Body of pancreas (tissue), 4 donors: ENCODE data around the gene HSPG2. TPM values are rescaled to one million over a fixed set of nuclear protein-coding genes. Genes with fewer than 3 reads are reported as not detected.

Source experiments
- ATAC-seq: fragments of 150-250 bp; one replicate; pipeline ENCODE4 v1.9.1; 2016
- DNase-seq, 4 donors: peaks; one replicate each; pipeline ENCODE4 v3.0.0-alpha.2; 2019
- H3K27ac ChIP-seq, 4 donors: fragments of 200-600 bp; sonication (generic); 1 replicate in 3 of 4; 2 replicates in 1 of 4; pipeline versions ENCODE4 v1.5.1 to v1.6.1; 2016 to 2019; ENCODE audit warnings: mild to moderate bottlenecking in 1 of 4, mixed read lengths in 1 of 4, moderate library complexity in 1 of 4
- H3K27me3 ChIP-seq, 2 donors: fragments of 200-600 bp; sonication (generic); one replicate each; pipeline ENCODE4 v1.6.0; 2016; ENCODE audit warnings: mild to moderate bottlenecking in 1 of 2
- H3K36me3 ChIP-seq, 2 donors: fragments of 200-600 bp; sonication (generic); replicated peaks in 1 of 2; 2 replicates each; pipeline ENCODE4 v1.5.1; 2016; ENCODE audit warnings: low read depth in 2 of 2; ENCODE audit not compliant: insufficient read depth in 1 of 2
- H3K4me1 ChIP-seq: fragments of 200-600 bp; sonication (generic); one replicate; pipeline ENCODE4 v1.6.0; 2016
- H3K4me3 ChIP-seq, 2 donors: fragments of 200-600 bp; sonication (generic); 1 replicate in 1 of 2; 2 replicates in 1 of 2; pipeline ENCODE4 v1.5.1; 2016 to 2019
- H3K9me3 ChIP-seq, 3 donors: fragments of 200-600 bp; sonication (generic); 1 replicate in 2 of 3; 2 replicates in 1 of 3; pipeline ENCODE4 v1.5.1; 2016
- CTCF ChIP-seq, 7 experiments: fragments of 450-650 bp in 4 of 7; fragments of 200-600 bp in 3 of 7; sonication (generic) in 3 of 7; IDR thresholded peaks; one replicate each; pipeline ENCODE4 v1.5.1; 2016 to 2019; ENCODE audit warnings: antibody characterized with exemption in 7 of 7
- POLR2A ChIP-seq, 3 donors: fragments of 450-650 bp; IDR thresholded peaks; one replicate each; pipeline ENCODE4 v1.6.1; 2016; ENCODE audit warnings: antibody characterized with exemption in 3 of 3, mild to moderate bottlenecking in 2 of 3
- WGBS, 2 donors: methylation state at CpG; one replicate each; pipeline ENCODE4 v1.1.5; 2017; 5-methylcytosine and 5-hydroxymethylcytosine counted together
- intact Hi-C: fragments of 100-400 bp; cut with DNase I; formaldehyde crosslinking; loops from one replicate; pipeline ENCODE4 v1.15.1; 2023
- total RNA-seq, 2 donors: library from RNA; depleted of rRNA; stranded (reverse); fragments of >200 nt; gene quantifications; one replicate each; pipeline ENCODE4 v1.1.0, GENCODE V29; 2016

HSPG2 gene
- total RNA-seq, 2 donors from 2014 or later = 87.7 to 179 TPM

GRCh38 chr1:21822349-21822748, 114.8 kb downstream of the HSPG2 start:
- DNase-seq (no peak), ATAC-seq (no peak)
- no peaks in the 10 kb centered on the region for H3K4me1 ChIP-seq
- 93 to 100% methylated on average over 2 to 3 of the region's 9 CpGs for WGBS, 2 donors
- no peak overlapping the region for H3K27ac ChIP-seq
- H3K36me3 ChIP-seq = no peaks in the 10 kb centered on the region
- no peak overlapping the region for H3K4me3 ChIP-seq
- intact Hi-C loops = no loop called here
- TF ChIP-seq CTCF (IDR thresholded peaks at IDR 0.05) (no peak), POLR2A (IDR thresholded peaks at IDR 0.05) (no peak)
- H3K9me3 ChIP-seq = no peaks in the 10 kb centered on the region
- no peaks in the 10 kb centered on the region for H3K27me3 ChIP-seq

- Histone ChIP-seq H3K27ac (no peak overlapping the region), H3K9me3 (no peaks in the 10 kb centered on the region), H3K4me1 (no peaks in the 10 kb centered on the region), H3K36me3 (no peaks in the 10 kb centered on the region), H3K27me3 (no peaks in the 10 kb centered on the region), H3K4me3 (no peak overlapping the region)
- ATAC-seq (no peak), DNase-seq (no peak)
- intact Hi-C loops = no loop called here
- 86 to 92% methylated on average over 5 to 9 of the region's 11 CpGs for WGBS, 2 donors
- TF ChIP-seq CTCF (IDR thresholded peaks at IDR 0.05) (no peak), POLR2A (IDR thresholded peaks at IDR 0.05) (no peak)
These were observed 115.6 kb downstream of the HSPG2 start for GRCh38 chr1:21821385-21822019.

- H3K27me3 ChIP-seq = no peaks in the 10 kb centered on the region
- H3K9me3 ChIP-seq = no peaks in the 10 kb centered on the region
- no peak overlapping the region for H3K4me3 ChIP-seq
- H3K36me3 ChIP-seq = no peaks in the 10 kb centered on the region
- ATAC-seq (no peak), DNase-seq (no peak)
- intact Hi-C loops = no loop called here
- no peak overlapping the region for H3K27ac ChIP-seq
- no peak for TF ChIP-seq CTCF (IDR thresholded peaks at IDR 0.05)
- TF ChIP-seq POLR2A (IDR thresholded peaks at IDR 0.05) = no peak
- no peaks in the 10 kb centered on the region for H3K4me1 ChIP-seq
- 92 to 93% methylated on average over 8 to 9 of the region's 9 CpGs for WGBS, 2 donors
These were observed 116.4 kb downstream of the HSPG2 start for GRCh38 chr1:21820597-21821232.

- Histone ChIP-seq H3K4me1 (peaks cover 8% of the 10 kb centered on the region), H3K36me3 (no peaks in the 10 kb centered on the region), H3K9me3 (no peaks in the 10 kb centered on the region), H3K27ac (no peak overlapping the region), H3K27me3 (no peaks in the 10 kb centered on the region), H3K4me3 (no peak overlapping the region)
- 30 to 45% methylated on average over 10 of the region's 10 CpGs for WGBS, 2 donors
- intact Hi-C loops = no loop called here
- peak; percentile 58 for ATAC-seq
- TF ChIP-seq CTCF (IDR thresholded peaks at IDR 0.05) (no peak), POLR2A (IDR thresholded peaks at IDR 0.05) (no peak)
- DNase-seq = peak in 2 of 4 donors; percentile 41 to 53
These were observed 118.5 kb downstream of the HSPG2 start for GRCh38 chr1:21818656-21819055.
